Lower leg skin (tissue), 4 donors: Measurements from ENCODE around the gene CACNA2D4. TPM values are rescaled to one million over a fixed set of nuclear protein-coding genes. Genes with fewer than 3 reads are reported as not detected.

ENCODE experiments used
- DNase-seq, 2 donors: peaks; one replicate each; pipeline ENCODE4 v3.0.0-alpha.2; 2019; ENCODE audit warnings: low spot score in 2 of 2
- H3K4me3 ChIP-seq: fragments of 200-600 bp; sonication (generic); 2 replicates; pipeline ENCODE4 v1.5.1; 2017; ENCODE audit warnings: mild to moderate bottlenecking, low read depth; ENCODE audit not compliant: poor library complexity, severe bottlenecking
- POLR2A ChIP-seq, 2 donors: fragments of 450-650 bp; IDR thresholded peaks; one replicate each; pipeline ENCODE4 v1.6.1; 2016 to 2017; ENCODE audit warnings: antibody characterized with exemption in 2 of 2, mild to moderate bottlenecking in 1 of 2, moderate library complexity in 1 of 2
- WGBS, 2 donors: methylation state at CpG; one replicate each; pipeline ENCODE4 v1.1.5; 2018; 5-methylcytosine and 5-hydroxymethylcytosine counted together
- intact Hi-C: fragments of 100-400 bp; cut with DNase I; formaldehyde crosslinking; loops from one replicate; pipeline ENCODE4 v1.15.0; 2023; ENCODE audit warnings: low total_unique reads
- total RNA-seq, 4 donors: library from RNA; depleted of rRNA; stranded (reverse); fragments of >200 nt; gene quantifications; one replicate each; pipeline ENCODE4 v1.1.0, GENCODE V29; 2016
- TF ChIP-seq, protein P1 (sequence below), 3 donors: fragments of 450-650 bp; IDR thresholded peaks; one replicate each; pipeline ENCODE4 v1.5.1; 2016; ENCODE audit warnings: antibody characterized with exemption in 3 of 3, mild to moderate bottlenecking in 3 of 3, moderate library complexity in 2 of 3

Gene CACNA2D4
- total RNA-seq, 4 donors from 2014 or later, result 2.3 to 4.0 (median 3.1) TPM

DNA sequence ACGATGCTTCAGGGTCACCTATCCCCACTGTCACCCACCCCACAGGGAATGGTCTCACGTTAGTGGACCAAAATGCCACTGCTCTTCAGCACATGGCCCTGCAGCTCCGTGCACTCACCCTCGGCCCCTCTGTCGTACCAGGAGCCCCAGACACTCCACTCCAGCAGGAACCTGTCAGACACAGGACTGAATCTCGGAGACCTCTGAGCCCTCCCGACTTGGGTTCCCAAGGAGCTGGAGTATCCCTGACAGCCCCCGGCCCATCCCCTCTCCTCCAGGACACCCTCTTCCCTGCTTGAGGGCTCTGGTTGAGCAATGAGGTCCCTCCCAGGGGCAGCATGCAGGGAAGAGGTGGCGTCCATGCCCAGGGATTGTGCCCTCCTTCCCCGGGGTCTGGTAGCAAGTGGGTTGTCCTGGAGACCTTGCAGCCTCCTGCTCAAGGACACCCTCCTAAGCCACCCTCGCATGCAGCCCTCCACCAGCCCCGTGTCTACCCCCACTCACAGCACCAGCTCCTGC is 118.5 kb downstream of the CACNA2D4 start:
- no peak overlapping the region for H3K4me3 ChIP-seq
- intact Hi-C loops, result loop anchor here (5.0 kb wide), 2 partner anchors 137 to 487 kb away; no protein-coding TSS in a partner anchor
- DNase-seq, result peak in 1 of 2 donors; percentile 75
- TF ChIP-seq POLR2A (IDR thresholded peaks at IDR 0.05), result no peak
- TF ChIP-seq, protein P1, sequence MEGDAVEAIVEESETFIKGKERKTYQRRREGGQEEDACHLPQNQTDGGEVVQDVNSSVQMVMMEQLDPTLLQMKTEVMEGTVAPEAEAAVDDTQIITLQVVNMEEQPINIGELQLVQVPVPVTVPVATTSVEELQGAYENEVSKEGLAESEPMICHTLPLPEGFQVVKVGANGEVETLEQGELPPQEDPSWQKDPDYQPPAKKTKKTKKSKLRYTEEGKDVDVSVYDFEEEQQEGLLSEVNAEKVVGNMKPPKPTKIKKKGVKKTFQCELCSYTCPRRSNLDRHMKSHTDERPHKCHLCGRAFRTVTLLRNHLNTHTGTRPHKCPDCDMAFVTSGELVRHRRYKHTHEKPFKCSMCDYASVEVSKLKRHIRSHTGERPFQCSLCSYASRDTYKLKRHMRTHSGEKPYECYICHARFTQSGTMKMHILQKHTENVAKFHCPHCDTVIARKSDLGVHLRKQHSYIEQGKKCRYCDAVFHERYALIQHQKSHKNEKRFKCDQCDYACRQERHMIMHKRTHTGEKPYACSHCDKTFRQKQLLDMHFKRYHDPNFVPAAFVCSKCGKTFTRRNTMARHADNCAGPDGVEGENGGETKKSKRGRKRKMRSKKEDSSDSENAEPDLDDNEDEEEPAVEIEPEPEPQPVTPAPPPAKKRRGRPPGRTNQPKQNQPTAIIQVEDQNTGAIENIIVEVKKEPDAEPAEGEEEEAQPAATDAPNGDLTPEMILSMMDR (IDR thresholded peaks at IDR 0.05), result no peak
- 82 to 85% methylated on average over 12 of the region's 12 CpGs for WGBS, 2 donors

DNA sequence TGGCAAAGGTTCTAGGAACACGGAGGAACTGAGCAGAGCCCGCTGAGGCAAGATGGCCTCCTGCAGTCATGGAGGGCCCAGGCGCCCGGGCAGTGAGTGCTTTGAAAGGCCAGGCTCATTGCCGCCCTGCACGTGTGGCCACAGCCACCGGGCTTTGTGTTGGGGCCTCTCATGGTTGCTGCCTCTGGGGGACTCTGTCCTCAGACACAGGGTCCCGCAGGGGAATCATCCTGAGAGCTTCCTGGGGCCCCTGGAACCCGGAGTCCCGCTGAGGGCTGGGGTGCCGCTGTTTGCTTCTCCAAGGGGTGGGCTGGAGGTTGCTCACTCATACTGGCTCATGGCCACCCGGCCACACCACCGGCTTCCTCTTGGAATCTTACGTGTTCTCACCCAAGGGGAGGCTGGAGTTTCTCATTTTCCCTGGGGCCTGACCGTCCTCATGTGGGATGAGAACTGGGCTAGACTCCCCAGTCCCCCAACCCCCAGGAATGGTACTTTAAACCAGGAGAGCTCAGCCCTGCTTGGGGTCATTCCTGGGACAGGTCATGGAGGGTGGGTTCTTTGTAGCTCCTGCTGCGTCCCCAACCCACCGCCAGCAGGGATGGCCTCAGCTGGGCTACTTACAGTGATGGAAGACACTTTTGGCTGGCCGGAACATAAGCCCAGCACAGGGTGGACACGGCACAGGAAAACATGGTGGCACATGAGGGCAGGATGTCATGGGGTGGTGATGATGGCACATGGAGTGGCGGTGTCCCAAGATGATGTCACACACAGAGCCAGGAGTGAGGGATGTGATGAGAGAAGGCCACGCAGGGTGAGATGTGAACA is 119.2 kb downstream of the CACNA2D4 start:
- intact Hi-C loops, result loop anchor here (5.0 kb wide), 2 partner anchors 138 to 488 kb away; no protein-coding TSS in a partner anchor
- no peak for TF ChIP-seq POLR2A (IDR thresholded peaks at IDR 0.05)
- TF ChIP-seq, protein P1 (IDR thresholded peaks at IDR 0.05), result no peak
- peak in 1 of 2 donors; percentile 84 for DNase-seq
- no peak overlapping the region for H3K4me3 ChIP-seq
- 87 to 89% methylated on average over 18 to 20 of the region's 21 CpGs for WGBS, 2 donors

DNA sequence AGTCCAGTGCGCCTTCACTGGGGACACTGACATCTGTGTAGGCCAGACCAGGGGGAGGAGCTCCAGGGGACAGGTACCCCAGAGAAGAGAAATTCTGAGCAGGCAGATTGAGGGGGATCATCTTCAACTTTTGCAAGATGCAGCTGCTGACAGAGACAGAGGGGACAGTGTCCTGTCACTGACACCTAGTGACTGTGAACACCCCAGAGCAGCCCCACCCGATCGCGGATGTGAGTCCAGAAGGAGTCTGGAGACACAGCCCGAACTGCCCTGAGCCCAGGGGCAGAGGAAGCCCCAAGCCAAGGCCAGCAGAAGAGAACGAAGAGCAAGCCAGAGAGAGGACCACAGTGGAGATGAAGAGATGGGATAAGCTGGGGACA is 119.8 kb downstream of the CACNA2D4 start:
- intact Hi-C loops, result loop anchor here (5.0 kb wide), 2 partner anchors 139 to 489 kb away; no protein-coding TSS in a partner anchor
- WGBS, 2 donors, result 79 to 88% methylated on average over 3 to 6 of the region's 6 CpGs
- no peak for DNase-seq
- TF ChIP-seq POLR2A (IDR thresholded peaks at IDR 0.05), result no peak
- TF ChIP-seq, protein P1 (IDR thresholded peaks at IDR 0.05), result no peak
- H3K4me3 ChIP-seq, result no peak overlapping the region

DNA sequence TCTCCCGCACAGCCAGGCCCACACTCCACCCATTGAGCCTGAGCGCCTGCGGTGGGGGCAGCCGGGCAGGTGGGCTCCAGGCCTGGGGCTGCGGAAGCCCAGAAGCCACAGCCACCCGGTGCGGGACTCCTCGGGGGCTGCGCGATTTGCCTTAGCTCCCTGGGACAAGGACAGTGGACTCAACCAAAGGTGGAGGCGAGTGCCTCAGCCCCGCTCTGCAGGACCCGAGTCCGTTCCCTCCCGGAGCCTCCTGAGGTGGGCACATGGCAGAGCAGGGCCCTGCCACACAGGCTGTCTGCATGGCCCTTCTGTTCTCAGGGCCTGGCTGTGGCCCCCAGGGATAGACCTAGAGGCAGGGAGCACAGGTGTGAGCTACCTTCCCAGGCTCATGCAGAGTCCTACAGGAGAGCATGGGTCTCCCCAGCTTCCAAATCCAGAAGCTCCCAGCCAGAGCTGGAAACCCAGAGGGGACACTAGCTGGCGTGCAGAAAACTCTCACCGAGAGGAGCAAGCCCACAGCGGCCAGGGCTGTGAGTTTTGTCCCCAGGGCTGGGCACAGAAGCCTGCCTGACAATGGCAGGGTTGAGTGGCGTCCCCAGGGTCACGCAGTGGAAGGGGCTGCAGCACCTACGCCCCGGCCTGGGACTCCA is 120.3 kb downstream of the CACNA2D4 start:
- TF ChIP-seq POLR2A (IDR thresholded peaks at IDR 0.05), result no peak
- TF ChIP-seq, protein P1 (IDR thresholded peaks at IDR 0.05), result no peak
- DNase-seq, result peak in 1 of 2 donors; percentile 86
- intact Hi-C loops, result loop anchor here (5.0 kb wide), 2 partner anchors 139 to 489 kb away; no protein-coding TSS in a partner anchor
- no peak overlapping the region for H3K4me3 ChIP-seq
- 96 to 98% methylated on average over 8 to 14 of the region's 22 CpGs for WGBS, 2 donors

DNA sequence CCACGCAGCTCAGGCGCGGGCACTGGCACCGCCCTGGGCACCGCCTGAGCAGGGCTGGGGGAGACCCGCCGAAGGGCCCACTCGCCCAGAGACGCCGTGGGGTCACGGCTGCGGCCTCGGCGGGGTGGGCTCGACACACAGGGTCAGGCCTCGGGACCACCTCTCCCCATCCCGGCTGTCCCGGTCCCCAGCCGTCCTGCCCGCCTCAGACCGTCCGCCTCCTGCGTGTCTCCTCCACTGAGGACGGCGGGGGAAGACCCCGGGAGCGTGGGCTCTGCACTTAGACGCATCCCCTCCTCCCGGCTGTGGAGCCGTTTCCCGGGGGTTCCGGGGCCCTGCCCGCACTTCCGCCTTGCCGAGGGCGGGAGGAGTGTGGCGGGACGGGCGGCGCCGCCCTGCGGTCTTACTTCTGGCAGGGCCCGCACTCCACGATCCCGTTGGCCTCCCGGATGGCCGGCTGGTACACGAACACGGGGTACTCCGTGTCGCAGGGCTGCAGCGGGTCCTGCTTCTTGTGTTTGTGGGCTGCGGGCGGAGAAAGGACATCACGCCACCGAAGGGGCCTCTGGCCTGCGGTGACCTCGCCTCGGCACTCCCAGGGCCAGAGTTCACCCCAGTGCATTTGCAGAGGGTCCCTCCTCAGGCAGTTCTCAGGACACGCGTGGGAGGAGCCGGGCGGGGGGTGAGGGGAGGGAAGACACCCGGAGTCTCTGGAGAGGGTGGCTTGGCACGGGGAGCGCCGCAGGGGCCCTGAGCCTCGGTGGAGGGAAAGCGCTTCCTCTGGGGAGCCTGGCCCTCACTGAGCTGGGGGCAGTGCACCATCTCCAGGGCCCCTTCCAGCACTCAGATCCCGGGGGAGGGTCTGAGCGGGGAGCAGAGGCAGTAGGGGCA is 121.2 kb downstream of the CACNA2D4 start:
- WGBS, 2 donors, result 11 to 24% methylated on average over 20 to 32 of the region's 71 CpGs
- DNase-seq, result peak in 1 of 2 donors; percentile 91
- peak overlapping the region; percentile 54 for H3K4me3 ChIP-seq
- intact Hi-C loops, result loop anchor here (5.0 kb wide), 2 partner anchors 140 to 490 kb away; no protein-coding TSS in a partner anchor
- TF ChIP-seq, protein P1 (IDR thresholded peaks at IDR 0.05), result no peak
- no peak for TF ChIP-seq POLR2A (IDR thresholded peaks at IDR 0.05)
